ENCODE results near the gene ACOT13.

DNA sequence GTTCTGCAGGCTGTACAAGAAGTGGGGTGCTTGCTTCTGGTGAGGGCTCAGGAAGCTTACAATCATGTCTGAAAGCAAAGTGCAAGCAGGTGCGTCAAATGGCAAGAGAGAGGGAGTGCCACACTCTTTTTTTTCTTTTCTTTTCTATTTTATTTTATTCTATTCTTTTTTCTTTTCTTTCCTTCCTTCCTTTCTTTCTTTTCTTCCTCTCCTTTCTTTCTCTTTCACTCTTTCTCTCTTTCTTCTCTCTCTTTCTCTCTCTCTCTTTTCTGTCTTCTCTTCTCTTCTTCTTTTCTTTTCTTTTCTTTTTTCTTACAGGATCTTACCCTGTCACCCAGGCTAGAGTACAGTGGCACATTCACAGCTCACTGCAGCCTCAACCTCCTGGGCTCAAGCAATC lies 19.5 kb downstream of the ACOT13 start:
- no peak for TF ChIP-seq FOXA1 (IDR thresholded peaks at IDR 0.05)
- TF ChIP-seq LEF1 (IDR thresholded peaks at IDR 0.05; ENCODE audit: borderline replicate concordance): no peak
- TF ChIP-seq FOXK2 (IDR thresholded peaks at IDR 0.05): no peak
- no peak for TF ChIP-seq SUZ12 (IDR thresholded peaks at IDR 0.05)
- TF ChIP-seq, protein P1, sequence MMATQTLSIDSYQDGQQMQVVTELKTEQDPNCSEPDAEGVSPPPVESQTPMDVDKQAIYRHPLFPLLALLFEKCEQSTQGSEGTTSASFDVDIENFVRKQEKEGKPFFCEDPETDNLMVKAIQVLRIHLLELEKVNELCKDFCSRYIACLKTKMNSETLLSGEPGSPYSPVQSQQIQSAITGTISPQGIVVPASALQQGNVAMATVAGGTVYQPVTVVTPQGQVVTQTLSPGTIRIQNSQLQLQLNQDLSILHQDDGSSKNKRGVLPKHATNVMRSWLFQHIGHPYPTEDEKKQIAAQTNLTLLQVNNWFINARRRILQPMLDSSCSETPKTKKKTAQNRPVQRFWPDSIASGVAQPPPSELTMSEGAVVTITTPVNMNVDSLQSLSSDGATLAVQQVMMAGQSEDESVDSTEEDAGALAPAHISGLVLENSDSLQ (IDR thresholded peaks at IDR 0.05): no peak
- TF ChIP-seq SP1 (IDR thresholded peaks at IDR 0.05): no peak
- TF ChIP-seq FOXM1 (IDR thresholded peaks at IDR 0.05; ENCODE audit: borderline replicate concordance): no peak
- TF ChIP-seq L3MBTL2 (conservative IDR thresholded peaks at IDR 0.05): no peak
- no peak for TF ChIP-seq NFRKB (IDR thresholded peaks at IDR 0.05)
- TF ChIP-seq ZNF384 (IDR thresholded peaks at IDR 0.05): no peak
- TF ChIP-seq ARNT (IDR thresholded peaks at IDR 0.05): no peak
- no peak for TF ChIP-seq ELF4 (IDR thresholded peaks at IDR 0.05)
- TF ChIP-seq TARDBP (IDR thresholded peaks at IDR 0.05): no peak

All from HEK293T (cell line).